Ascending aorta (tissue), 2 donors: ENCODE results near the gene EEF2. TPM values are rescaled to one million over a fixed set of nuclear protein-coding genes. Genes with fewer than 3 reads are reported as not detected.
A peak's percentile ranks its signal among the peaks of the same experiment; 100 is the strongest.

Source experiments
- DNase-seq, 2 donors: peaks; one replicate each; pipeline ENCODE4 v3.0.0-alpha.2; 2019; ENCODE audit warnings: low spot score in 2 of 2
- H3K27ac ChIP-seq, 2 donors: fragments of 200-600 bp; sonication (generic); one replicate each; pipeline ENCODE4 v1.5.1; 2016 to 2017; ENCODE audit warnings: mild to moderate bottlenecking in 1 of 2
- H3K27me3 ChIP-seq: fragments of 200-600 bp; sonication (generic); one replicate; pipeline ENCODE4 v1.5.1; 2017
- H3K36me3 ChIP-seq, 2 donors: fragments of 200-600 bp; sonication (generic); one replicate each; pipeline ENCODE4 v1.5.1; 2016
- H3K4me1 ChIP-seq, 2 donors: fragments of 200-600 bp; sonication (generic); one replicate each; pipeline ENCODE4 v1.5.1; 2016 to 2017; ENCODE audit warnings: mild to moderate bottlenecking in 1 of 2
- H3K4me3 ChIP-seq, 2 donors: fragments of 200-600 bp; sonication (generic); one replicate each; pipeline ENCODE4 v1.5.1; 2016 to 2017; ENCODE audit warnings: mild to moderate bottlenecking in 1 of 2
- H3K9me3 ChIP-seq, 2 donors: fragments of 200-600 bp; sonication (generic); one replicate each; pipeline ENCODE4 v1.5.1; 2016
- CTCF ChIP-seq, 3 experiments: fragments of 200-600 bp in 2 of 3; fragments of 450-650 bp in 1 of 3; sonication (generic) in 2 of 3; IDR thresholded peaks; one replicate each; pipeline ENCODE4 v1.5.1; 2016 to 2019; ENCODE audit warnings: antibody characterized with exemption in 3 of 3, mild to moderate bottlenecking in 1 of 3, moderate library complexity in 1 of 3
- intact Hi-C: fragments of 100-400 bp; cut with DNase I; formaldehyde crosslinking; loops from one replicate; pipeline ENCODE4 v1.15.1; 2023
- total RNA-seq: library from RNA; depleted of rRNA; stranded (reverse); fragments of >200 nt; gene quantifications from one replicate; pipeline ENCODE4 v1.1.0, GENCODE V29; 2016

Gene EEF2
- total RNA-seq, 1 donor from 2014 or later: 1,544 TPM

DNA sequence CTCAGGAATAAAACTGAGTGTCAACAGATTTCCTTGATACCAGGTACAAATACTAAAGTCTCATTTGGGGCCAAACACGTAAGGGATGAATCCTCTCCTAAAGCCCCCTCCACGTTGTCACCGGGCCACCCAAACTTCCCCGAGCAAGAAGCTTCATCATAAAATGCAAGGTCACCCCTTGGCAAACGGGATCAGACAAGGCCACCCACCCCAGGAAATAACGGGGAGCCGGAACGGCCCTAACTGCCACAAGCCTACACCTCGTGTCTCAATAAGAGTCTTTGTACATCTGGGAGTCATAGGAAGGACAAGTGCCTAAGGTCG, 717 bp downstream of the EEF2 start:
- Histone ChIP-seq H3K9me3 (no peaks in the 10 kb centered on the region), H3K4me3 (peak overlapping the region; percentile 89 to 96), H3K36me3 (peaks cover 47 to 48% of the 10 kb centered on the region in 2 donors), H3K27me3 (no peaks in the 10 kb centered on the region), H3K27ac (peak overlapping the region; percentile 98), H3K4me1 (peaks cover 8 to 27% of the 10 kb centered on the region in 2 donors)
- no peak for TF ChIP-seq CTCF (IDR thresholded peaks at IDR 0.05)
- DNase-seq: no peak
- intact Hi-C loops: loop anchor here (2.0 kb wide), 1 partner anchor 22 kb away; the partner anchor contains the start of gene PIAS4

GRCh38 chr19:3983936-3984583, 1.2 kb downstream of the EEF2 start:
- intact Hi-C loops: loop anchor here (2.0 kb wide), 1 partner anchor 23 kb away; the partner anchor contains the start of gene PIAS4
- TF ChIP-seq CTCF (IDR thresholded peaks at IDR 0.05): no peak
- no peak for DNase-seq
- H3K27ac ChIP-seq: peak overlapping the region; percentile 98
- H3K36me3 ChIP-seq: peaks cover 52 to 53% of the 10 kb centered on the region in 2 donors
- H3K4me3 ChIP-seq: peak overlapping the region; percentile 89 to 96
- H3K27me3 ChIP-seq: no peaks in the 10 kb centered on the region
- no peaks in the 10 kb centered on the region for H3K9me3 ChIP-seq
- H3K4me1 ChIP-seq: peaks cover 8 to 27% of the 10 kb centered on the region in 2 donors

DNA sequence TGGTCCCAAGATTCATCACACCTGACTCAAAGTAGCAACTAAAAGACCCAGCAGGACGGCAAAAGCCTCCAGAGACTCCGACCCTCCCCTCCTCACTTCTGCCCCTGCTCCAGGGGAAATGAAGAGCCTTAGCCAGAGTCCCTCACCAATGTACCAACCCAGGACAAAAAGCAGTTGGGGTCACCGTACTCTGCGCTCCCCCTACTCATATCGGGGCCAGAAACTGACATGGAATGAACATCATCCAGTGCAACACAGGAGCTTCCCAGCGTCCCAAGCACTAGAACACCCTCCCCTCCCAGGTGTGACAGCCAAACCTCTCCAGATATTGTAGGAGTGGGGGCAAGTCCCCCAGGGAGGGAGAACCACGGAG, 1.7 kb downstream of the EEF2 start:
- DNase-seq: no peak
- no peak for TF ChIP-seq CTCF (IDR thresholded peaks at IDR 0.05)
- Histone ChIP-seq H3K4me3 (peak overlapping the region; percentile 89 to 96), H3K4me1 (peaks cover 8 to 27% of the 10 kb centered on the region in 2 donors), H3K36me3 (peaks cover 57 to 58% of the 10 kb centered on the region in 2 donors), H3K27me3 (no peaks in the 10 kb centered on the region), H3K9me3 (no peaks in the 10 kb centered on the region), H3K27ac (peak overlapping the region; percentile 98)
- intact Hi-C loops: no loop called here

GRCh38 chr19:3982701-3983541, 2.3 kb downstream of the EEF2 start:
- DNase-seq: no peak
- H3K27ac ChIP-seq: peak overlapping the region; percentile 98
- peak overlapping the region in 1 of 2 donors; percentile 96 for H3K4me3 ChIP-seq
- intact Hi-C loops: no loop called here
- H3K9me3 ChIP-seq: no peaks in the 10 kb centered on the region
- no peaks in the 10 kb centered on the region for H3K27me3 ChIP-seq
- no peak for TF ChIP-seq CTCF (IDR thresholded peaks at IDR 0.05)
- peaks cover 8 to 27% of the 10 kb centered on the region in 2 donors for H3K4me1 ChIP-seq
- peaks cover 63 to 65% of the 10 kb centered on the region in 2 donors for H3K36me3 ChIP-seq

DNA sequence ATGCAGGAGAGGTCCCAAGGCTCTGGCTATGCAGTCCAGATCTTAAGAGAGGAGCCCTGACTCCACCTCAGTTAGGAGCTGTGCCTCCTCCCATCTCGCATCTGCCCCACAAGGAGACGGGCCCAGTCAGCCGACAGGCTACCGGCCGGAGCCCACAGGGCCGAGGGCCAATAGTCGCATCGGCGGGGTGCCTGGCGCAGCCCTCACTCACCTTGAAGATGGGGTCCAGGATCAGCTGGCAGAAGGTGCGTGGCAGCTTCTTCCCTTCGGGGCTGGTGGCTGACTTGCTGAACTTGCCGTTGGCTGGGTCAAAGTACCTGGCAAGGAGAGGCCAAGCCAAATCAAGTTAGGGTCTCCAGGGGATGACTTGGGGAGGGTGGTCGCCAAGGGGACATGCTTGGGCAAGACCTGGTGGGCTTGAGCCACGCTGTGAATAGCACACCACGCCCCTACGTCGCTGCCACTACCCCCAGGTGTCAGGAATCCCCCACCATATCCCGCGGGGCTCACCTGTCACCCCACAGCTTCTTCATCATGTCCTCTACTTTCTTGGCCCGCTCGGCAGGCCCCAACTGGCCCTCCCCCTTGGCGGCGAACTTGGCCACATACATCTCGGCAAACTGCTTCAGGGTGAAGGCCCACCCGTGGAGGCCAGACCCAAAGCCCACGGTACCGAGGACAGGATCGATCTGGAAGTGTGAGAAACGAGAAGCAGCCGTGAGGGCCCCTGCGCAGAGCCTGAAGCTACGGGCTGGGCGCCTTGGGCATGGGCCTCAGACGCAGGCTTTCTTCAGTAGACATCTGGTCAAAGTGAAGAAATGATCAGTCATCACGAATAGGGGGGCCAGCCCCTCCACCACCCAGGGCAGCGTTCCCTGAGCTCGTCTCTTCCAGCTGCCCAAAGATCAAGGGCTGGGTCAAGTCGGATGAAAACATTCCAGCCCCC, 3.3 kb downstream of the EEF2 start:
- no peak overlapping the region for H3K4me3 ChIP-seq
- no peak for TF ChIP-seq CTCF (IDR thresholded peaks at IDR 0.05)
- peaks cover 6 to 25% of the 10 kb centered on the region in 2 donors for H3K4me1 ChIP-seq
- no peak for DNase-seq
- intact Hi-C loops: no loop called here
- H3K9me3 ChIP-seq: no peaks in the 10 kb centered on the region
- no peaks in the 10 kb centered on the region for H3K27me3 ChIP-seq
- peaks cover 72 to 74% of the 10 kb centered on the region in 2 donors for H3K36me3 ChIP-seq
- H3K27ac ChIP-seq: no peak overlapping the region
